Thymus (tissue), 11 donors: ENCODE data around the gene SHANK2. TPM values are rescaled to one million over a fixed set of nuclear protein-coding genes. Genes with fewer than 3 reads are reported as not detected.

Experiments used
- DNase-seq, 9 donors: peaks; one replicate each; pipeline ENCODE4 v3.0.0-alpha.2; 2013; ENCODE audit warnings: low spot score in 9 of 9, low read depth in 6 of 9, missing footprints in 1 of 9
- H3K27ac ChIP-seq, 2 donors: one replicate each; pipeline ENCODE4 v1.5.1; 2013; ENCODE audit warnings: control low read depth in 1 of 2, low read depth in 1 of 2, low read length in 1 of 2, mild to moderate bottlenecking in 1 of 2, moderate library complexity in 1 of 2
- H3K27me3 ChIP-seq, 2 donors: one replicate each; pipeline ENCODE4 v1.5.1; 2013; ENCODE audit warnings: low read length in 1 of 2; ENCODE audit not compliant: control insufficient read depth in 2 of 2, insufficient read depth in 1 of 2
- H3K36me3 ChIP-seq, 2 donors: one replicate each; pipeline ENCODE4 v1.5.1; 2013; ENCODE audit warnings: low read length in 1 of 2, mild to moderate bottlenecking in 1 of 2, moderate library complexity in 1 of 2; ENCODE audit not compliant: control insufficient read depth in 2 of 2, insufficient read depth in 2 of 2
- H3K4me1 ChIP-seq, 2 donors: one replicate each; pipeline ENCODE4 v1.5.1; 2013; ENCODE audit warnings: low read length in 2 of 2; ENCODE audit not compliant: control insufficient read depth in 2 of 2, insufficient read depth in 2 of 2
- H3K4me3 ChIP-seq, 2 donors: one replicate each; pipeline ENCODE4 v1.5.1; 2013; ENCODE audit warnings: low read length in 2 of 2, control low read depth in 1 of 2, mild to moderate bottlenecking in 1 of 2
- H3K9me3 ChIP-seq, 2 donors: one replicate each; pipeline ENCODE4 v1.5.1; 2013; ENCODE audit warnings: low read length in 1 of 2, mild to moderate bottlenecking in 1 of 2; ENCODE audit not compliant: control insufficient read depth in 2 of 2, insufficient read depth in 1 of 2
- WGBS: extraction: QIAGEN DNeasy Blood & Tissue Kit; methylation state at CpG from one replicate; pipeline ENCODE4 v1.1.7; 2013; 5-methylcytosine and 5-hydroxymethylcytosine counted together
- polyA plus RNA-seq: library from polyadenylated mRNA; stranded (reverse); fragments of 200-250 nt; gene quantifications from one replicate; pipeline ENCODE4 v1.2.3, GENCODE V29; 2013
- total RNA-seq: library from RNA; stranded (reverse); fragments of 120-200 nt; gene quantifications from one replicate; pipeline ENCODE4 v1.2.4, GENCODE V29; 2013
- donor health status: healthy.

Gene SHANK2
- total and polyA plus RNA-seq, 2 donors: 0.09 to 0.14 TPM

GRCh38 chr11:71293961-71294782 is 41.8 kb upstream of the SHANK2 start:
- H3K27me3 ChIP-seq: no peaks in the 10 kb centered on the region
- no peaks in the 10 kb centered on the region for H3K4me1 ChIP-seq
- H3K9me3 ChIP-seq: peaks cover 0 to 4% of the 10 kb centered on the region in 2 donors
- 80% methylated on average over 3 of the region's 3 CpGs for WGBS
- H3K4me3 ChIP-seq: no peak overlapping the region
- no peak for DNase-seq
- no peaks in the 10 kb centered on the region for H3K36me3 ChIP-seq
- H3K27ac ChIP-seq: no peak overlapping the region

GRCh38 chr11:71286701-71287643 is 34.6 kb upstream of the SHANK2 start:
- Histone ChIP-seq H3K36me3 (no peaks in the 10 kb centered on the region), H3K4me1 (no peaks in the 10 kb centered on the region), H3K27me3 (no peaks in the 10 kb centered on the region), H3K4me3 (no peak overlapping the region), H3K27ac (no peak overlapping the region), H3K9me3 (no peaks in the 10 kb centered on the region)
- 72% methylated on average over 14 of the region's 14 CpGs for WGBS
- no peak for DNase-seq

GRCh38 chr11:71285111-71285510 is 32.7 kb upstream of the SHANK2 start:
- DNase-seq: no peak
- 94% methylated on average over 14 of the region's 14 CpGs for WGBS

GRCh38 chr11:71284525-71285092 is 32.2 kb upstream of the SHANK2 start:
- Histone ChIP-seq H3K36me3 (no peaks in the 10 kb centered on the region), H3K27ac (no peak overlapping the region), H3K4me1 (no peaks in the 10 kb centered on the region), H3K27me3 (no peaks in the 10 kb centered on the region), H3K4me3 (no peak overlapping the region), H3K9me3 (no peaks in the 10 kb centered on the region)
- 84% methylated on average over 2 of the region's 2 CpGs for WGBS
- no peak for DNase-seq

More at GRCh38 chr11:71285111-71285510, 32.7 kb upstream of the SHANK2 start:
- H3K27me3 ChIP-seq: no peaks in the 10 kb centered on the region
- no peaks in the 10 kb centered on the region for H3K36me3 ChIP-seq
- no peak overlapping the region for H3K27ac ChIP-seq
- H3K4me3 ChIP-seq: no peak overlapping the region
- no peaks in the 10 kb centered on the region for H3K9me3 ChIP-seq
- no peaks in the 10 kb centered on the region for H3K4me1 ChIP-seq

- no peak for DNase-seq
- Histone ChIP-seq H3K27me3 (no peaks in the 10 kb centered on the region), H3K4me3 (no peak overlapping the region), H3K36me3 (no peaks in the 10 kb centered on the region), H3K27ac (no peak overlapping the region), H3K4me1 (no peaks in the 10 kb centered on the region), H3K9me3 (no peaks in the 10 kb centered on the region)
- WGBS: 87% methylated on average over 16 of the region's 16 CpGs
These were observed 31.6 kb upstream of the SHANK2 start for GRCh38 chr11:71283971-71284441.

- Histone ChIP-seq H3K4me3 (no peak overlapping the region), H3K27me3 (no peaks in the 10 kb centered on the region), H3K4me1 (no peaks in the 10 kb centered on the region), H3K27ac (no peak overlapping the region), H3K36me3 (no peaks in the 10 kb centered on the region), H3K9me3 (no peaks in the 10 kb centered on the region)
- DNase-seq: no peak
- WGBS: 86% methylated on average over 15 of the region's 15 CpGs
These were observed 30.4 kb upstream of the SHANK2 start for GRCh38 chr11:71282581-71283351.

GRCh38 chr11:71281831-71282230 is 29.5 kb upstream of the SHANK2 start:
- no peaks in the 10 kb centered on the region for H3K27me3 ChIP-seq
- DNase-seq: no peak
- H3K4me3 ChIP-seq: no peak overlapping the region
- H3K9me3 ChIP-seq: no peaks in the 10 kb centered on the region
- no peaks in the 10 kb centered on the region for H3K4me1 ChIP-seq
- H3K27ac ChIP-seq: no peak overlapping the region
- no peaks in the 10 kb centered on the region for H3K36me3 ChIP-seq
- 92% methylated on average over 7 of the region's 7 CpGs for WGBS

- 96% methylated on average over 3 of the region's 3 CpGs for whole genome bisulfite sequencing
- no peak for DNase-seq
- Histone ChIP-seq H3K27ac (no peak overlapping the region), H3K4me1 (no peaks in the 10 kb centered on the region), H3K27me3 (no peaks in the 10 kb centered on the region), H3K4me3 (no peak overlapping the region), H3K9me3 (no peaks in the 10 kb centered on the region), H3K36me3 (no peaks in the 10 kb centered on the region)
These were observed 28.8 kb upstream of the SHANK2 start for GRCh38 chr11:71281204-71281603.
